Smooth muscle cell of the brain vasculature (primary cell): Measurements from ENCODE around the gene FNBP1L.
"Not testable (repeated sequence)": the region's sequence is repeated elsewhere in the genome, so short reads cannot be mapped to it uniquely, and the experiment has no call there.

Experiments used
- DNase-seq: peaks from one replicate; pipeline ENCODE4 v3.0.0-alpha.2; 2012; ENCODE audit warnings: low read depth, low spot score

FNBP1L gene

DNA sequence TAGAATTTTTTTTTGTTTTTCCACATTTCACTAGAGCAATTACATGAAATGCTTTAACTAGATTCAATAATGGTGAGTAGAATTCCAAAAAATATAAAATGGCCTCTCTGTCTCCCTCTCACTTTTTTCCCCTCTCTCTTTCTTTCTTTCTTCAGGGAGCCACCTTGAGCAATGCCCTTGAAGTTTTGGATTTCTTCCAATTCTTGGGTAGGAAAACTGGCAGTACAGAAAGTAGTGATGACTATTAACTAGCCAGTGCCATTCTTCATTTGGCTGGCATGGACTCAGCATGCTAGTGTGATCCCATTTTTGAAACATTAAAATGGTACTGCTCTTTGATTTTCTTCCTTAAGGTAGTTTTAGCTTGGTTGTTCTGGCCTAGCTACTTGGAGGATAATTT is 4.5 kb upstream of the FNBP1L start:
- DNase-seq: no peak

DNA sequence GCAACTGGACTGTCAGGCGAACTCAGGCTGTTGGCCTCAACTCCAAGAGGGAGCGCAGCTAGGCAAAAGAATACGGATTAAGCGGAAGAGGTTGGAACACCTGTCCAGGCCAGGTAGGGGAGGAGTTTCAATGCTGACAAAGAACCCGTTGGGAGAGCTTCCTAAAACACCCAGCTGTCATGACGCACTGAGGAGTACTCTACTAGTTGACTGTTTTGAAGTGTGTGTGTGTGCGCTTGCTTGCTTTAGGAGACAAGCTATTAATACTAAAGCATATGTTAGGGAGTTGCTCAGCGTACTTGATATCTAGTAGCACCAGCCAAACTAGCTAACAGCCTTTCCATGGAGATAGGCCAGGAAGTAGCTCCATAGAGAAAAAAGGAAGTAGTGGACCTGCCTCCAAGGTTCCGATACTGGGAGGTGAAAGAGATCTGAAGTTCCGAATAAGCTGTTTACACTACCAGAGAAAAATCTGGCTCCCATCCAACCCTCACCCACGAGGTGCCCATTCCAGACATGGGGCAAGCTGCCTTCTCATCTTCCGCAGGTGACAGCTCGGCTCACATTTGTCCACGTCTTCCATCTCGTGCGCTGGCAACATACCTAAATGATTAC is 974 bp upstream of the FNBP1L start:
- no peak for DNase-seq

DNA sequence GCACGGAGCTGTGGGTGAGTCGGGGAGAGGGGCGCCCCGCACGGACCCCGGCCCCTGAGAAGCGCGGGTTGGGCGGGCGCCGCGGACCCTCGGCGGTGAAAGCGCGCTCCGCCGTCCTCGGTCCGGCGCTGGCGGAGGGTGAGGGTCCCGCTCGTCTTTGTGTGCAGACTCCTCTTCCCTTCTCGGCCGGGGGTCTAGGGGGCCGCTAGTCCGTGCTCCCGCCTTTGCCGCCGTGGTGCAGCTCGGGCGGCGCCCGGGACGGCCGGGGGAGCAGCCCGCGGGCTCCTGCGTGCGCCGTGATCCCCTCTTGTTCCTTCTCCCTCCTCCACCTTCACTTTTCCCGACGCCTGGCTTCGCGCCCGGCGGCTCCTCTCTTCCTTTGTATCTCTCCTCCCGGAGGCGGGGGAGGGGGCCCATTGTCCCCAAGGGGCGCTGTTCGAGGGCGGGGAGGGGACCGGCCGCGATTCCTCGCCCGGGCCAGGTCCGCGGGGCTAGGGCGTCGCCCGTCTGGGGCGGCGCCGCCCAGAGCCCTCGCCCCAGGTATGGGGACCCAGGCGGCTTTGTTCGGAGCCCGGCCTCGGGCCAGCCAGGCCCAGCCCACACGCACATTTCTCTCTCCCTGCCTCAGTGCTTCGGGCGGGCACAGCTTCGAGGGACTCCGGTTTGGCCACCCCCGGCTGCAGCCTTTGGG is 519 bp downstream of the FNBP1L start:
- no peak for DNase-seq

DNA sequence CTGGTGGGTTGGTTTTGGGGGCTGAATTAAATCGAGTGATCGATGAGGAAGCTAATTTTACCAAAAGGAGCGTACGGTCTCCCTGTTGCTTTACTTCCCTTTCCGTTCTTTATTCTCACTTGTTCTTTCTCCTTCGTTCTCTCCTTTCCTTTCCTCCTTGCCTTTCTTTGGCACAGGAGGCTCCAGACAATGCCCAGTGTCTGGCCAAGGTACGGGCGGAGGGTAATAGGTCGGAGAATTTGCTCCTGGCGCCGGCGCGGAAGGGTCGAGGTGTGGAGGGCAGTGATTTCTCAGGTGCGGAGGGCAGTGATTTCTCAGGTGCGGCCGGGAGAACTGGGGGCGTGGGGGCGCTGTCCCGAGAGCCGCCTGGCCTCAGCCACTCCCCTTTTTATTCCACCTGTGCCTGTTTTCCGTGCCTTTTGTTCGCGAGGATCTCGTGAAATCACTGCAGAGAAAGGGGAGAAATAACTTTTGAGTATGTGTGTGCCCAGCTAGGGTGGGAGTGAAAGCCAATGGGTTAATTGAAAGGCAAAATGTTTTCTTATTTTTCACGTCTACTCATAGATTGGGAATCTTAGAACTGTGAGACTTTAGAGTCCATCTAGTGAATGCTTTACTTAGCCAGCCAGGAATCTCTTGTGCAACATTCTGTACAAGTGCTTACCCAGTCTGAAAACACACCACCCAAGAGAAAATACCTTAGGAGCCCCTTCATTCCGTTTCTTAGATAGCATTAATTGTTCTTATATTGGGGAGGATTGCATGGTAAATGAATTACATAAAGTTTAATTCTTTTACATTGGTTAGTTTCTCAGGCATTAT is 1.3 kb downstream of the FNBP1L start:
- no peak for DNase-seq

DNA sequence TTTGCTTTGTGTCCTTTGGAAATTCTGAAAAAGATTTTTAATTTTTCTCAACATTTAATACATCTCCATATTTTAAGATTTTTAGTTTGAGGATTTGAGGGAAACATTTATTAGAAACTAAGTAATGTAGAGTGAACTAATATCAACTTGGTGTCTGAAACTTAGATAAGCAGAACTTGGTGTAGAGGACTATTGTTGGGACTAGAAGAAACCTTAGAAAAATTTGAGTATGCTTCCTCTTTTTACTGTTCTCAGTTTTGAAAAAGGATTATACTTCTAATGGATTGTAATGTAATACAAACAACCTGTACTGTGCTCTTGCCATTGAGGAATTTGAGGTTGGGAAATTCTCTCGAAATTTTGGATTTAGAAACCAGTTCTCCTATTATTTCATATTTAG is 2.4 kb downstream of the FNBP1L start:
- DNase-seq: no peak

DNA sequence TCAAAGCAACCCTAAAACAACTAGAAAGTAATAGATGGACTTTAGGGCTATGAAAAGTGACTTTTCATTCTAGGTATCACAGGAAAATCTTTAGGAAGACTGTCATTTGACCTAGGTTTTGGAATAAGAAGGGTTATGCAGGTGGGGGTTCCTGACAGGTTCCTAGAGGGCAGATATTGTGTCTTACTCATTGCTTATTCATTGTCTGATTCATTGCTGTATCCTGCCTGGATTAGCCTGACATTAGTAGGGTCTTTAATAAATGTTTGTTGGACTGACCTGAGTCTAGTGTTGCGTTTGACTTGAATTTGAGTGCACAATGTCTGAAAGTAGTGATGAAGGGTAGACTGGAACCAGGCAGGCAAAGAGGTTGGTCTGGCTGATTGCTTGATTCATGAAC is 6.0 kb downstream of the FNBP1L start:
- DNase-seq: no peak

DNA sequence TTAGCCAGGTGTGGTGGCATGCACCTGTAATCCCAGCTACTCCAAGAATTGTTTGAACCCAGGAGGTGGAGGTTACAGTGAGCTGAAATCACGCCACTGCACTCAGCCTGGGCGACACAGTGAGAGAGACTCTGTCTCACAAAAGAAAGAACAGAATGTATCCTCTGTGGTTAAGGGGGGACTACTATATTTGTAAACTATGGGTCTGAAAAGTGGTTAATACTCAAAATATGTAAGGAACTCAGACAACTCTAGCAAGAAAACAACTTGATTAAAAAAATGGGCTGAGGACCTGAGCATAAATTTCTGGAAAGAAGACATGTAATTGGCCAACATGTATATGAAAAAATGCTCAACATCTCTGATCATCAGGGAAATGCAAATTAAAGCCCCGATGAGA is 11.2 kb downstream of the FNBP1L start:
- DNase-seq: no peak

DNA sequence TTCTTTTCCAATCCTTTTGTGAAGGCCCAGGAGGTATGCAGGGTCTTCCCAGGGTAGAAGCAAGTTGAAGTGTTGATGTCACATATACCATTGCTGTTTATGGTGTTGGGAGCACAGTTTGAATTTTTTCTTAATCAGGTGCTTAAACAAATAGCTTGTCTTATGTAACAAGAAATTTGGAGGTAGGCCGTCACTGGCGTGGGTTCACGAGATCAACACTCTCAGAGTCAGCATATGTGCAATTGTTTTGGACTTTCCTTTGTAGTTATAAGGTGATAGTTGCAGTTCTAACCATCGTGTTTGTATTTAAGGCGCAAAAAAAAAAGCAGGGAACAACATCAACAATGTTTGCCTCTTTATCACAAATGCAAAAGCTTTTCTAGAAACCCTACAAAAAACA is 13.3 kb downstream of the FNBP1L start:
- DNase-seq: no peak

DNA sequence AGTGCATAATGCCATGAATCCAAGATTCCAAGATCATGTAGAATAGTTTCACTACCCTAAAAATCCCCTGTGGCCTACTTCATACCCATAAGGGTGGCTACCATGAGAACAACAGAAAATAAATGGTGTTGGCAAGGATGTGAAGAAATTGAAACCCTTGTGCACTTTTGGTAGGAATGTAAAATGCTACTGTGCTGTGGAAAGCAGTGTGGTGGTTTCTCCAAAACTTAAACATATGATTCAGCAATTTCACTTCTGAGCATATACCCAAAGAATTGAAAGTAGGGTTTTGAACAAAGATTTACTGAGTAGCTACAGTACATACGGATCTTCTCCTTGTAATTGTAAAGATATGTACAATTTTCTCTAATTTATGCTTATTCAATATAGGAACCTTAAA is 16.0 kb downstream of the FNBP1L start:
- DNase-seq: no peak

DNA sequence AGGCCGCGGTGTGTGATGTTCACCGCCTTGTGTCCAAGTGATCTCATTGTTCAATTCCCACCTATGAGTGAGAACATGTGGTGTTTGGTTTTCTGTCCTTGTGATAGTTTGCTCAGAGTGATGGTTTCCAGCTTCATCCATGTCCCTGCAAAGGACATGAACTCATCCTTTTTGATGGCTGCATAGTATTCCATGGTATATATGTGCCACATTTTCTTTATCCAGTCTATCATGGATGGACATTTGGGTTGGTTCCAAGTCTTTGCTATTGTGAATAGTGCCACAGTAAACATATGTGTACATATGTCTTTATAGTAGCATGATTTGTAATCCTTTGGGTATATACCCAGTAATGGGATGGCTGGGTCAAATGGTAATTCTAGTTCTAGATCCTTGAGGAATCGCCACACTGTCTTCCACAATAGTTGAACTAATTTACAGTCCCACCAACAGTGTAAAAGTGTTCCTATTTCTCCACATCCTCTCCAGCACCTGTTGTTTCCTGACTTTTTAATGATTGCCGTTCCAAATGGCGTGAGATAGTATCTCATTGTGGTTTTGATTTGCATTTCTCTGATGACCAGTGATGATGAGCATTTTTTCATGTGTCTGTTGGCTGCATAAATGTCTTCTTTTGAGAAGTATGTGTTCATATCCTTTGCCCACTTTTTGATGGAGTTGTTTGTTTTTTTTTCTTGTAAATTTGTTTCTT is 17.6 kb downstream of the FNBP1L start:
- DNase-seq: not testable (repeated sequence)

DNA sequence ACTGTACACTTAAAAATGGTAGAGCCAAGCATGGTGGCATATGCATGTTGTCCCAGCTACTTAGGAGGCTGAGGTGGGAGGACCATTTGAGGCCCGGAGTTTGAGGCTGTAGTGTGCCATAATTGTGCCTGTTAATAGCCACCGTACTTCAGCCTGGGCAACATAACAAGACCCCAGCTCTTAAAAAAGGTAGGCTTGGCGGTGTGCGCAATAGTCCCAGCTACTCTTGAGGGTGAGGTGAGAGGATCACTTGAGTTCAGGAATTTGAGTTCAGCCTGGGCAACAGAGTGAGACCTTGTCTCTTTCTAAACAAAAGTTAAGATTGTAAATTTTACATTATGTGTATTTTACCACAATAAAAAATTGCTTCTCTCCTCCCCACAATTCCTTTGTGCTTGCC is 19.7 kb downstream of the FNBP1L start:
- DNase-seq: no peak

DNA sequence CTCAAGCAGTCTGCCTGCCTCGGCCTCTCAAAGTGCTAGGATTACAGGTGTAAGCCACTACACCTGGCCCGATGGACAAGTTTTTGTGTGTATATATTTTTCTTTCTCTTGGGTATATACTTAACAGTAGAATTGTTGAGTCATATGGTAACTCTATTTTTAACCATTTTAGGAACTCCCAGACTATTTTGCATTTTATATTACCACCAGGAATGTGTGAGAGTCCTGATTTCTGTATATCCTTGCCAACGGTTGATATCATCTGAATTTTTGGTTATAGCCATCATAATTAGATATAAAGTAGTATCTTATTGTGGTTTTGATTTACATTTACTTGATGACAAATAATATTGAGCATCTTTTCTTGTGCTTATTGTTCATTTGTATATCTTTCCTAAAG is 20.7 kb downstream of the FNBP1L start:
- DNase-seq: no peak

DNA sequence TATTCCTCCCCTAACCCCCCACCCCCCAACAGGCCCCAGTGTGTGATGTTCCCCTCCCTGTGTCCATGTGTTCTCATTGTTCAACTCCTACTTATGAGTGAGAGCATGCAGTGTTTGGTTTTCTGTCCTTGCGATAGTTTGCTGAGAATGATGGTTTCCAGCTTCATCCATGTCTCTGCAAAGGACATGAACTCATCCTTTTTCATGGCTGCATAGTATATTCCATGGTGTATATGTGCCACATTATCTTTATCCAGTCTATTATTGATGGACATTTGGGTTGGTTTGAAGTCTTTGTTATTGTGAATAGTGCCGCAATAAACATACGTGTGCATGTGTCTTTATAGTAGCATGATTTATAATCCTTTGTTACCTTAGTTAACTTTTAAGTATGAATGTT is 21.3 kb downstream of the FNBP1L start:
- not testable (repeated sequence) for DNase-seq

DNA sequence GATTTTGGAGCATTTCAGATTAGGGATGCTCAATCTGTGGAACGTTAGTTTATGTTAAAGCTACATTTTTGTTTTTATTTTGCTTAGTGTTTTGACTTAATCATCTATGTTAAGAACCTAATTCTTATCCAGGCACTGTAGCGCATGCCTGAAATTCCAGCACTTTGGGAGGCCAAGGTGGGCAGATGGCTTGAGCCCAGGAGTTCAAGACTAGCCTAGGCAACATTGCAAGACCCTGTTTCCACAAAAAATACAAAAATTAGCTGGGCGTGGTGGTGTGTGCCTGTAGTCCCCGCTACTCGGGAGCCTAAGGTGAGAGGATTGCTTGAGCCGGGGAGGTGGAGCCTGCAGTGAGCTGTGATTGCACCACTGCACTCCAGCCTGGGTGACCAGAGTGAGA is 23.4 kb downstream of the FNBP1L start:
- no peak for DNase-seq

DNA sequence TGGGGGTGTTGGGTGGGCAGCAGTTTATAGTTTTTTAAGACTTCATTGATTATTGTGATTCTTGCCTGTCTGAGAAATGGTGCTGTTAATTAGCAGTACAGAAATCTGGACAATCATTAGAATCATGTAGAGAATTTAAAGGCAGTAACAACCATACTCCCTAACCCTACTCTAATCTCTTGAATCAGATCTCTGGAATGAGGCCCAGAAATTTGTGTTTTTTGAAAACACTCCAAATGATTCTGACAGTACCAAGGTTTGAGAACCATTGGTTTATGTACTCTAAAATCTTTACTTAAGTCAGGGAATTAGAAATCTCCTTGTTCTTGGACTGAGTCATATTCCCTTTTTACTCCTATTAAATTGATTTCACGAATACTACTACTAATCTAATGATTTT is 24.0 kb downstream of the FNBP1L start:
- peak; percentile 33 for DNase-seq

DNA sequence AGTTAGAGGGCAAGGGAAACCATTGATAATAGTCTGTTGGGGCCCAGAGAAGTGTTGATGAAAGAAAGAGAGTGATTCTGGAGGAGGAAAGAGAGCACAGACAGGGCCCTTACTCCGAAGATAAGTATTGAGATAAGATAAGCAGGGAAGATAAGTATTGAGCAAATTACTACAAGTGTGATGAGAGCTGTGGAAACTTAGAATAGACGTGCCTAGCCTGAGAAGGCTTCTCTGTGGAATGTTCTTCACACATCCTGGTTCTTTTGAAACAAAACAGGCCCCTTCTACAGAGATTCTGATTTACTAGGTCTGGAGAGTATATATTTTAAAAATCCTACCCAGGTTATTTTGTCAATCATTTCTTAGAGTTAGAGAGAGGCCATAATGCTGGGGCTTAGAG is 26.4 kb downstream of the FNBP1L start:
- no peak for DNase-seq

DNA sequence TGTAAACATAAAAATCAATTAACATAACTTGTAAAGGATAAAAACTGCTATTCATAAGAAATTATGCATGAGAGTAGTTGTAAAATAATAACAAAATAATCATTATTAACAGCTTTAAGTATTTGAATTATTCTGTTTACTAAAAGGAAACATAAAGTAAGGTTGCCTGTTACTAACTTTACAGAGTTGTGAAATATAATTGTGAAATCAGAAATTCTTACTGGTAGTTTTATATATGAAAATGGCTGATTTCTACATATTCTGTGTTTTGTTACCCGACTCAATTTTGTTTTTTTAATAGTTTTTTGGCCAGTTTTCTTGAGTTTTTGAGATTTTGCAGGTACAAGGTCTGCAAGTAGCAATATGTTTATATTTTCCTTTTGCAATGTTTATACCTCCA is 27.8 kb downstream of the FNBP1L start:
- no peak for DNase-seq

DNA sequence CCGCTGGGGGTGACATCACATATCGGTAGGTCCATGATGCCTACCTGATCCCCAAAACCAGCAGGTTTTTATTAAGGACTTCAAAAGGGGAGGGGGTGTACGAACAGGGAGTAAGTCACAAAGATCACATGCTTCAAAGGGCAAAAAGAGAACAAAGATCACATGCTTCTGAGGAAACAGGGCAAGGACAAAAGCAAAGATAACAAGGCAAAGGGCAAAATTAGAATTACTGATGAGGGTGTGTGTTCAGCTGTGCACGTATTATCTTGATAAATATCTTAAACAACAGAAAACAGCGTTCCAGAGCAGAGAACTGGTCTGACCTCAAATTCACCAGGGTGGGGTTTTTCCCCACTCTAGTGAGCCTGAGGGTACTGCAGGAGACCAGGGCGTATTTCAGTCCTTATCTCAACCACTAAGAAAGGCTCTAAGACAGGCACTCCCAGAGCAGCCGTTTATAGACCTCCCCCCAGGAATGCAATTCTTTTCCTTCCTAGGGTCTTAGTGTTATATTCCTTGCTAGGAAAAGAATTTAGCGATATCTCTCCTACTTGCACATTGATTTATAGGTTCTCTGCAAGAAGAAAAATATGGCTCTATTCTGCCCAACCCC is 31.3 kb downstream of the FNBP1L start:
- not testable (repeated sequence) for DNase-seq

DNA sequence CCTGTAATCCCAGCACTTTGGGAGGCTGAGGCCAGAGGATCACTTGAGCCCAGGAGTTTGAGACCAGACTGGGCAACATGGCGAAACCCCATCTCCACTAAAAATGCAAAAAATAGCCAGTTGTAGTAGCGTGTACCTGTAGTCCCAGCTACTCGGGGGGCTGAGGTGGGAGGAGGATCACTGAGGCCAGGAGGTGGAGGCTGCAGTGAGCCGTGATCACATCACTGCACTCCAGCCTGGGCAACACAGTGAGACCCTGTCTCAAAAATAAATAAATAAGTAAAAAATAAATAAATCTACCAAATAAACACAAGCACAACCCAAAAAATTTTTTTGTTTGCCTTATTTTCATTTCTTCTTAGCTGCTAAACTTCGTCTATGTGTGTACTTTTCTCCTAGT is 34.0 kb downstream of the FNBP1L start:
- not testable (repeated sequence) for DNase-seq

DNA sequence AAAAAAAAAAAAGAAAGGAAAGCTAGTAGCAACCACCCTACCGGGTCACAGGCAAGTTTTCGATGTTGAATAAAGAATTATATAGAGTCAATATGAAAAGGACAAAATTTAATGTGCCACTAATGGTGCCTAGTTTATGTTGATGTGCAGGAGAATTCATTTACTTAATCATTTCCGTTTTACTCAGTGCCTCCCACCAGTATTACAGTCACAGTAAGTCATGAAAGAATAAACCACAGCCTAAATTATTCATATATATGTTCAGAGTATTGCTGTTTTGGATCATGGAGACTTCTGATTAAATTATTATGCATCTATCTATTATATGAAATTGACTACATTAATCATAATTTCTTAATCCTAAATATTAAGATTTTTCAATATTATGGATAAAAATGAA is 35.3 kb downstream of the FNBP1L start:
- no peak for DNase-seq

DNA sequence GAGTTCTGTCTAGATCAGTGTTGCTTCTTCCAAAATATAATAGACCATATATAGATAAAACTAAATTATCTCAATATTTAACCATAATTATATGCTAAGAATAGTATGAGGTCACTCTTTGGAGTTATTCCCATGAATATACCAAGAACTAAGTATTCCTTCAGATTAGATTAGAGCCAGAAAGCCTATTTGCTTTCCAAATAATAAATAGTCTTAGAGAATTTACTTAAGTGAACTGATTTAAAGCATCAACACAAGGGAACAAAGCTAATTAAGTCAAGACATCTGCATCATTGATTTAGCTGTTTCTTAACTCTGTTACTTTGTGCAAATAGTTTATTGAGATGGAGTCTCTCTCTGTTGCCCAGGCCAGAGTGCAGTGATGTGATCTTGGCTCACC is 35.7 kb downstream of the FNBP1L start:
- DNase-seq: no peak

DNA sequence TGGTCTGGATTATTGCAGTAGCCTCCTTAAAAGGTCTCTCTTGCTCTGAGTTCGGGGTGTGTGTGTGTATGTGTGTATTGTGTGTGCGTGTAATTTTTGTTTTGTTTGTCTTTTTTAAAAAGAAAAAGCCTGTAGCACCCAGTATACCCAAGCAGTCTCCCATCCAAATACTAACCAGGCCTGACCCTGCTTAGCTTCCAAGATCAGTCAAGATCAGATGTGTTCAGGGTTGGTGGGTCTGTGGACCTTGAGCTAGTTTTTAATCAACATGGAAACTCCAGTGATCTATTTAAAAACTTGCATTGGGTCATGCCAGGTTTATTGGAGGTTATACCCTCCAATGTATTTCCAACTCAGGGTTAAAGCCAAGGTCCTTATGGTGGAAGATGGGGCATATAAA is 40.3 kb downstream of the FNBP1L start:
- no peak for DNase-seq
